Measurements from ENCODE around the gene EML1. TPM values are rescaled to one million over a fixed set of nuclear protein-coding genes. Genes with fewer than 3 reads are reported as not detected.

EML1 gene
- total RNA-seq, 1 donor from 2014 or later, result 57.2 TPM

- Mint-ChIP-seq H3K4me3 (no peak overlapping the region), H3K9me3 (peaks cover under 1% of the 10 kb centered on the region), H3K27ac (peak overlapping the region; percentile 92), H3K36me3 (peaks cover 8% of the 10 kb centered on the region), H3K4me1 (peaks cover 33% of the 10 kb centered on the region), H3K27me3 (ENCODE audit: insufficient read depth, low read depth) (no peaks in the 10 kb centered on the region)
- peak overlapping the region; percentile 24 for H3K27ac ChIP-seq
- peaks cover 100% of the 10 kb centered on the region for H3K79me2 ChIP-seq (ENCODE audit: low read depth)
- peaks cover 9% of the 10 kb centered on the region for H3F3A ChIP-seq (ENCODE audit: low read depth)
- no peaks in the 10 kb centered on the region for H3K9me3 ChIP-seq (ENCODE audit: low read depth)
- DNase-seq (ENCODE audit: low spot score), result peak; percentile 54
- no peaks in the 10 kb centered on the region for H3K36me3 ChIP-seq
- H3K4me3 ChIP-seq, result no peak overlapping the region
- TF ChIP-seq EZH2phosphoT487 (IDR thresholded peaks at IDR 0.05), result no peak
- TF ChIP-seq EZH2 (IDR thresholded peaks at IDR 0.05), result no peak
- TF ChIP-seq CTCF (IDR thresholded peaks at IDR 0.05), result no peak
- peaks cover 23% of the 10 kb centered on the region for H3K4me1 ChIP-seq
- peaks cover 77% of the 10 kb centered on the region for H4K20me1 ChIP-seq (ENCODE audit: low read depth)
- H3K4me2 ChIP-seq, result peak overlapping the region; percentile 28
- no peaks in the 10 kb centered on the region for H3K27me3 ChIP-seq
- no peak overlapping the region for H3K9ac ChIP-seq
- no peak overlapping the region for H2AFZ ChIP-seq (replicated peaks)
These were observed 19.0 kb downstream of the EML1 start for GRCh38 chr14:99812096-99812750.

- H3K4me3 Mint-ChIP-seq, result no peak overlapping the region
- H3K4me3 ChIP-seq, result no peak overlapping the region
- peaks cover 29% of the 10 kb centered on the region for H3K4me1 Mint-ChIP-seq
- H3K27ac ChIP-seq, result peak overlapping the region; percentile 24
- peaks cover 12% of the 10 kb centered on the region for H3K36me3 Mint-ChIP-seq
- H3K9me3 ChIP-seq (ENCODE audit: low read depth), result no peaks in the 10 kb centered on the region
- H3K9me3 Mint-ChIP-seq, result peaks cover 2% of the 10 kb centered on the region
- no peak overlapping the region for H3K9ac ChIP-seq
- H3K27me3 Mint-ChIP-seq (ENCODE audit: insufficient read depth, low read depth), result no peaks in the 10 kb centered on the region
- H2AFZ ChIP-seq (replicated peaks), result no peak overlapping the region
- TF ChIP-seq EZH2phosphoT487 (IDR thresholded peaks at IDR 0.05), result no peak
- TF ChIP-seq CTCF (IDR thresholded peaks at IDR 0.05), result no peak
- TF ChIP-seq EZH2 (IDR thresholded peaks at IDR 0.05), result no peak
- DNase-seq (ENCODE audit: low spot score), result no peak
- H3K27ac Mint-ChIP-seq, result no peak overlapping the region
- H3K36me3 ChIP-seq, result no peaks in the 10 kb centered on the region
- peak overlapping the region; percentile 28 for H3K4me2 ChIP-seq
- peaks cover 9% of the 10 kb centered on the region for H3F3A ChIP-seq (ENCODE audit: low read depth)
- H3K79me2 ChIP-seq (ENCODE audit: low read depth), result peaks cover 100% of the 10 kb centered on the region
- H3K4me1 ChIP-seq, result peaks cover 23% of the 10 kb centered on the region
- peaks cover 76% of the 10 kb centered on the region for H4K20me1 ChIP-seq (ENCODE audit: low read depth)
- H3K27me3 ChIP-seq, result no peaks in the 10 kb centered on the region
These were observed 19.7 kb downstream of the EML1 start for GRCh38 chr14:99812892-99813291.

GRCh38 chr14:99815696-99816095 is 22.5 kb downstream of the EML1 start:
- H3K27me3 ChIP-seq, result no peaks in the 10 kb centered on the region
- no peak overlapping the region for H2AFZ ChIP-seq (replicated peaks)
- H3K27me3 Mint-ChIP-seq (ENCODE audit: insufficient read depth, low read depth), result peaks cover 3% of the 10 kb centered on the region
- no peaks in the 10 kb centered on the region for H3K36me3 ChIP-seq
- no peak overlapping the region for H3K27ac Mint-ChIP-seq
- H4K20me1 ChIP-seq (ENCODE audit: low read depth), result peaks cover 83% of the 10 kb centered on the region
- no peaks in the 10 kb centered on the region for H3K9me3 ChIP-seq (ENCODE audit: low read depth)
- no peak overlapping the region for H3K9ac ChIP-seq
- peaks cover 10% of the 10 kb centered on the region for H3K36me3 Mint-ChIP-seq
- no peak for TF ChIP-seq EZH2phosphoT487 (IDR thresholded peaks at IDR 0.05)
- peaks cover 34% of the 10 kb centered on the region for H3K4me1 ChIP-seq
- no peak overlapping the region for H3K4me3 Mint-ChIP-seq
- H3K27ac ChIP-seq, result no peak overlapping the region
- peaks cover 99% of the 10 kb centered on the region for H3K79me2 ChIP-seq (ENCODE audit: low read depth)
- H3F3A ChIP-seq (ENCODE audit: low read depth), result peaks cover 21% of the 10 kb centered on the region
- peaks cover 32% of the 10 kb centered on the region for H3K4me1 Mint-ChIP-seq
- no peak for DNase-seq (ENCODE audit: low spot score)
- H3K4me2 ChIP-seq, result no peak overlapping the region
- peaks cover 2% of the 10 kb centered on the region for H3K9me3 Mint-ChIP-seq
- no peak overlapping the region for H3K4me3 ChIP-seq

GRCh38 chr14:99816217-99816616 is 23.0 kb downstream of the EML1 start:
- Mint-ChIP-seq H3K27me3 (ENCODE audit: insufficient read depth, low read depth) (peaks cover 3% of the 10 kb centered on the region), H3K36me3 (peaks cover 10% of the 10 kb centered on the region), H3K9me3 (peaks cover 2% of the 10 kb centered on the region), H3K27ac (no peak overlapping the region), H3K4me1 (peaks cover 32% of the 10 kb centered on the region), H3K4me3 (no peak overlapping the region)
- Histone ChIP-seq H3K9ac (no peak overlapping the region), H3K79me2 (ENCODE audit: low read depth) (peaks cover 99% of the 10 kb centered on the region), H4K20me1 (ENCODE audit: low read depth) (peaks cover 82% of the 10 kb centered on the region), H3K4me3 (no peak overlapping the region), H3K9me3 (ENCODE audit: low read depth) (no peaks in the 10 kb centered on the region), H3K4me1 (peaks cover 32% of the 10 kb centered on the region), H2AFZ (replicated peaks) (no peak overlapping the region), H3K27me3 (no peaks in the 10 kb centered on the region), H3K36me3 (no peaks in the 10 kb centered on the region), H3K4me2 (no peak overlapping the region), H3F3A (ENCODE audit: low read depth) (peaks cover 21% of the 10 kb centered on the region), H3K27ac (no peak overlapping the region)
- TF ChIP-seq EZH2 (IDR thresholded peaks at IDR 0.05) (no peak), EZH2phosphoT487 (IDR thresholded peaks at IDR 0.05) (no peak), CTCF (IDR thresholded peaks at IDR 0.05) (no peak)
- no peak for DNase-seq (ENCODE audit: low spot score)

Measured in neural progenitor cell (in vitro differentiated cells).